Measurements from ENCODE around the gene LTBR.

DNA sequence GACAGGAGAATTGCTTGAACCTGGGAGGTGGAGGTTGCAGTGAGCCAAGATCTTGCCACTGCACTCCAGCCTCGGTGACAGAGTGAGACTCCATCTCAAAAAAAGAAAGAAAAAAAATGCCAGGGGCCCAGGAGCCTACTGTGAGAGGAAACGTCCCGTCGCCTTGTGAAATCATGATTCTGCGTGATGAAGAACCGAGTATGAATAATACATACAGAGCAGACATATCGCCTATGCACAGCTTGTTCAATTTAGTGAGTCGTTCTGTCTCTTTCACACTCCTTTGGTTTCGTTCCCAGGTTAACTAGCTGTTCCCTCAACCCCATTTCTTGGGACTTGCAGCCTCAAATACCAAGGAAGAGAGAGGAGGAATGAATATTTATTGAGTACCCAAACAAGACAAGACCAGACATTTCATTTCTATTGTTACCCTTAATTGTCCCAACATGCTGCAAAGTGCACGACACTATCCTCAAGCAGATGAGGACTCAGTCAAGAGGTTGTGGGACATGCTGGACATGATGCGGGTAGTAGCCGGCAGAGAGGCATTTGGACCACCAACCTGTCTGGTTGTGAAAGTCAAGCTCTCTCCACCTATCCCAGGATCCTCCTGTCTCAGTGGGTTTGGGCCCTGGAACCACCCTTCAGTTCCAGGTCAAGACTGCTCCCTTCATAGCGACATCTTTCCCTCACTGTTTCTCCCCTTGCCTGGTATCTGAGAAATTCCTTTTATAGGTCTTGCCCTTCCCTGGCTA lies 52.2 kb downstream of the LTBR start:
- TF ChIP-seq, protein P1, sequence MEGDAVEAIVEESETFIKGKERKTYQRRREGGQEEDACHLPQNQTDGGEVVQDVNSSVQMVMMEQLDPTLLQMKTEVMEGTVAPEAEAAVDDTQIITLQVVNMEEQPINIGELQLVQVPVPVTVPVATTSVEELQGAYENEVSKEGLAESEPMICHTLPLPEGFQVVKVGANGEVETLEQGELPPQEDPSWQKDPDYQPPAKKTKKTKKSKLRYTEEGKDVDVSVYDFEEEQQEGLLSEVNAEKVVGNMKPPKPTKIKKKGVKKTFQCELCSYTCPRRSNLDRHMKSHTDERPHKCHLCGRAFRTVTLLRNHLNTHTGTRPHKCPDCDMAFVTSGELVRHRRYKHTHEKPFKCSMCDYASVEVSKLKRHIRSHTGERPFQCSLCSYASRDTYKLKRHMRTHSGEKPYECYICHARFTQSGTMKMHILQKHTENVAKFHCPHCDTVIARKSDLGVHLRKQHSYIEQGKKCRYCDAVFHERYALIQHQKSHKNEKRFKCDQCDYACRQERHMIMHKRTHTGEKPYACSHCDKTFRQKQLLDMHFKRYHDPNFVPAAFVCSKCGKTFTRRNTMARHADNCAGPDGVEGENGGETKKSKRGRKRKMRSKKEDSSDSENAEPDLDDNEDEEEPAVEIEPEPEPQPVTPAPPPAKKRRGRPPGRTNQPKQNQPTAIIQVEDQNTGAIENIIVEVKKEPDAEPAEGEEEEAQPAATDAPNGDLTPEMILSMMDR (IDR thresholded peaks at IDR 0.05), result no peak
- TF ChIP-seq POLR2A (IDR thresholded peaks at IDR 0.05), result no peak
